NCI-H2196 treated with DMSO at 0.1 percent for 48 hours (cell line): Measurements from ENCODE around the gene STMP1.
"Not testable (repeated sequence)": the region's sequence is repeated elsewhere in the genome, so short reads cannot be mapped to it uniquely, and the experiment has no call there.

Experiments used
- DNase-seq: peaks from one replicate; lab custom pipeline; 2025; ENCODE audit not compliant: unreplicated experiment; lab: John Stamatoyannopoulos, UW

STMP1 gene

GRCh38 chr7:135662373-135663114 lies at the start of gene STMP1:
TSS of gene STMP1 (plus strand) at chr7:135662514.
- peak; percentile 91 for DNase-seq

- no peak for DNase-seq
These were observed 46.2 kb upstream of the STMP1 start for GRCh38 chr7:135616136-135616535.

- DNase-seq: no peak
These were observed 44.5 kb upstream of the STMP1 start for GRCh38 chr7:135617781-135618180.

- DNase-seq: no peak
These were observed 43.8 kb upstream of the STMP1 start for GRCh38 chr7:135618510-135618909.

GRCh38 chr7:135620447-135620846 lies 41.9 kb upstream of the STMP1 start:
- DNase-seq: no peak

- DNase-seq: peak; percentile 58
These were observed 41.1 kb upstream of the STMP1 start for GRCh38 chr7:135620980-135621850.

- no peak for DNase-seq
These were observed 28.0 kb upstream of the STMP1 start for GRCh38 chr7:135634191-135634878.

GRCh38 chr7:135639690-135640089 lies 22.6 kb upstream of the STMP1 start:
- not testable (repeated sequence) for DNase-seq

- no peak for DNase-seq
These were observed 18.2 kb upstream of the STMP1 start for GRCh38 chr7:135644154-135644553.

GRCh38 chr7:135644729-135645128 lies 17.6 kb upstream of the STMP1 start:
- no peak for DNase-seq

GRCh38 chr7:135645296-135645904 lies 16.9 kb upstream of the STMP1 start:
- DNase-seq: peak; percentile 24

- no peak for DNase-seq
These were observed 14.6 kb upstream of the STMP1 start for GRCh38 chr7:135647755-135648154.

GRCh38 chr7:135648235-135648634 lies 14.1 kb upstream of the STMP1 start:
- no peak for DNase-seq

- no peak for DNase-seq
These were observed 11.3 kb upstream of the STMP1 start for GRCh38 chr7:135650831-135651573.

GRCh38 chr7:135653340-135654080 lies 8.8 kb upstream of the STMP1 start:
- peak; percentile 54 for DNase-seq

GRCh38 chr7:135658564-135658963 lies 3.8 kb upstream of the STMP1 start:
- DNase-seq: no peak

GRCh38 chr7:135659159-135659846 lies 3.0 kb upstream of the STMP1 start:
- no peak for DNase-seq

- no peak for DNase-seq
These were observed 797 bp upstream of the STMP1 start for GRCh38 chr7:135661311-135662122.

GRCh38 chr7:135662123-135662372 lies 266 bp upstream of the STMP1 start:
- no peak for DNase-seq
